Activated CD8-positive, alpha-beta T cell treated with anti-CD3 and anti-CD28 coated beads, Interleukin-2, amount 10 ng/mL, durations not matched to agents 7 days and 5 days (primary cell): Measurements from ENCODE around the gene RDH11. TPM values are rescaled to one million over a fixed set of nuclear protein-coding genes. Genes with fewer than 3 reads are reported as not detected.

Experiments
- ATAC-seq: fragments of 150-1000 bp; cut with Tn5 transposase; one replicate; pipeline ENCODE4 v1.10.0; 2021; ENCODE audit warnings: moderate library complexity
- CTCF ChIA-PET: fragments of 350-600 bp; sonication (Branson Sonifier 250); formaldehyde crosslinking; loops from one replicate; lab custom pipeline; 2021; ENCODE audit warnings: antibody characterized with exemption; lab: Charles Lee
- POLR2A ChIA-PET: fragments of 350-600 bp; sonication (Branson Sonifier 250); formaldehyde crosslinking; loops from one replicate; lab custom pipeline; 2021; ENCODE audit warnings: antibody characterized with exemption; lab: Charles Lee
- DNase-seq: peaks from one replicate; pipeline ENCODE4 v3.0.0-alpha.2; 2020
- H3K27ac Mint-ChIP-seq: one replicate; pipeline ENCODE4 v1.8.0; 2021; ENCODE audit warnings: mild to moderate bottlenecking, mixed read lengths
- H3K27me3 Mint-ChIP-seq: one replicate; pipeline ENCODE4 v1.8.0; 2021; ENCODE audit warnings: low read depth, mixed read lengths
- H3K36me3 Mint-ChIP-seq: one replicate; pipeline ENCODE4 v1.8.0; 2021; ENCODE audit warnings: low read depth, mixed read lengths
- H3K4me1 Mint-ChIP-seq: one replicate; pipeline ENCODE4 v1.8.0; 2021; ENCODE audit warnings: low read depth, mixed read lengths
- H3K4me3 Mint-ChIP-seq: one replicate; pipeline ENCODE4 v1.8.0; 2021; ENCODE audit warnings: mild to moderate bottlenecking, mixed read lengths
- H3K9me3 Mint-ChIP-seq: one replicate; pipeline ENCODE4 v1.8.0; 2022; ENCODE audit warnings: mixed read lengths; ENCODE audit not compliant: insufficient read depth
- total RNA-seq, 2 experiments: library from RNA; stranded (reverse); gene quantifications; one replicate each; pipeline ENCODE4 v1.2.3, GENCODE V29; 2021

The RDH11 gene
- total RNA-seq, 2 experiments from 2014 or later: 48.8 to 57.1 TPM

DNA sequence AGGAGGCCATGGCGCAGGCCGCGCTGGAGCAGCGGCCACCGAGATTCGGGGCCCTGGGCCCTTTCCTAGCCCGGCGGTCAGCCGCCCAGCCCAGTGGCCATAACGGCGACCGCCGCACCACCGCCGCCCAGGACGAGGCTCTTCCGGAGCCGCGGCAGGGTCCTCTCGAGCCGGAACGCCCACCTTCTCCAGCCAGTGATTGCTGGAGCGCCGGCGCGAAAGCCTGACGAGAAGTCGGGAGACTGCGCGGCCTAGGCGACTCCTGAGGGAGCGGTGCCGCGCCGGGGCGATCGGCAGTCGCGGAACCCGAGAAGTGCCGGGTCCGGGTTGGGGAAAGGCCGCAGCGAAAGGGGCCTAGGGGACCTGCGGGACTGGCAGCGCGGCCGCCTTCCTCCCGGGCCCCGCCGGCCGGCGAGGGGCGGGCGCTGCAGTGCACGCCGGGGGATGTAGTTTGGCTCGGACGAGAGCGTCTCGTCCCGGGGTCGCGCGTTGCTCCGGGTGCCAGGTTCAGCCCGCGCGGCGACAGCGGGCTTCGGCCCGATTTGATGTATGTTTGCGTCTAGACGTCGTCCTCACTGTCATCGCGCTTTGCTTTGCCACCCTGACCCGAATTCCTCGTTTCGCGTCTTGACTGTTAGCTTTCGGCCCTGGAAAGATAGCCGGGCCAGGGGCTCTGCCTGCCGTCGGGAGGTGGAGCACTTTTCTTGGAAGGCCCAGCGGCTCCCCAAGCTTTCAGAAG, 20.9 kb downstream of the RDH11 start, which contains the start of gene VTI1B:
Gene VTI1B, minus strand, starts transcription at position 153 of the 739 bp plus-strand sequence. Its CDS starts 143 bp downstream, at position 10.
- H3K27me3 Mint-ChIP-seq: no peaks in the 10 kb centered on the region
- peaks cover 30% of the 10 kb centered on the region for H3K36me3 Mint-ChIP-seq
- peak within 1 kb of the TSS; percentile 87 for H3K27ac Mint-ChIP-seq
- no peaks in the 10 kb centered on the region for H3K9me3 Mint-ChIP-seq
- ATAC-seq (peak; percentile 94), DNase-seq (peak; percentile 76)
- ChIA-PET POLR2A (interaction anchor here (0.7 to 1.2 kb wide), 4 partner anchors 18 to 52 kb away, joined by 3 to 5 read pairs (median 4); partner anchors contain the start of gene RDH11), CTCF (interaction anchor here (0.6 to 4.1 kb wide), 15 partner anchors 7 to 103 kb away, joined by 3 to 28 read pairs (median 4); partner anchors contain the start of genes PIGH and RDH11)
- peak within 1 kb of the TSS; percentile 83 for H3K4me3 Mint-ChIP-seq
- H3K4me1 Mint-ChIP-seq: peaks cover 37% of the 10 kb centered on the region

DNA sequence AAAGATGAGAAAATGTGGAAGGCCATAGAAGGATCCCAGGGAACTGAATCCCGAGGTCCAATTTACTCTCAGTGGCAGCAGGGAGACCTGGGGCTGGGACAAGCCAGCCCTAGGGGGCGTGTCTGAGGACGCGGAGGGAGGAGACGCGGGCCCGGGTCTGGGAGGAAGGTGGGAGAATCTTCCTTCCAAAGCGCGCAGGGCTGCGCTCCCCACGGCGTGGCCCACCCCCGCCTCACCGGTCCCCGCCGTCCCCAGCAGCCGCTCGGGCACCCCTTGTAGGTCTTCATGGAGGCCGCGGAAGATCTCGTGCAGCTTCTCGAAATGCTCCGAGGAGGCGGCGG, 21.5 kb downstream of the RDH11 start:
- DNase-seq: peak; percentile 56
- Mint-ChIP-seq H3K27ac (peak overlapping the region; percentile 87), H3K36me3 (peaks cover 29% of the 10 kb centered on the region), H3K9me3 (no peaks in the 10 kb centered on the region), H3K4me3 (peak overlapping the region; percentile 83), H3K4me1 (peaks cover 34% of the 10 kb centered on the region), H3K27me3 (no peaks in the 10 kb centered on the region)
- CTCF ChIA-PET: interaction anchor here (0.6 to 2.9 kb wide), 11 partner anchors 8 to 103 kb away, joined by 3 to 28 read pairs (median 4); partner anchors contain the start of genes PIGH and RDH11
- POLR2A ChIA-PET: interaction anchor here (0.7 to 1.2 kb wide), 3 partner anchors 18 to 52 kb away, joined by 3 to 4 read pairs (median 3); no protein-coding TSS in a partner anchor
- peak; percentile 72 for ATAC-seq

DNA sequence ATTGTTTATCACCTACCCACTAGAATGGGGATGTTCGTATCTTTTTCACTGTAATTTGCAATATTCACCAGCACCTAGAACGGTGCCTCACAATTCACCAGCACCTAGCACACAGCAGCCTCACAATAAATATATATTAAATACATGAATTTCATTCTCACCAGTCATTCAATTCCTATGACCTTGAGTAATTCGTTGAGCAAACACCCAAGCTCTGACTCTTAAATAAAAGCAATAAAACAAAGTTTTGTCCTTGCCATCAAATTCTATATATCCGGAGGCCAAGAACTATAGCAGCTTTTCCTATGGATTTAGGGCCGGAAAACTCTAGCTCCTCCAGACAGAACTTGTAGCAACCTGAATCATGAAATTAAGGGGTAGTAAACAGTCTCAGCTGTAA, 22.1 kb downstream of the RDH11 start:
- Mint-ChIP-seq H3K4me3 (peak overlapping the region; percentile 83), H3K27ac (peak overlapping the region; percentile 87), H3K27me3 (no peaks in the 10 kb centered on the region), H3K36me3 (peaks cover 25% of the 10 kb centered on the region), H3K9me3 (no peaks in the 10 kb centered on the region), H3K4me1 (peaks cover 34% of the 10 kb centered on the region)
- ChIA-PET CTCF (interaction anchor here (1.2 to 2.9 kb wide), 9 partner anchors 9 to 73 kb away, joined by 3 to 28 read pairs (median 5); partner anchors contain the start of genes PIGH and RDH11), POLR2A (interaction anchor here (1.2 kb wide), 1 partner anchor 31 kb away, joined by 3 read pairs; no protein-coding TSS in a partner anchor)
- ATAC-seq (no peak), DNase-seq (no peak)

DNA sequence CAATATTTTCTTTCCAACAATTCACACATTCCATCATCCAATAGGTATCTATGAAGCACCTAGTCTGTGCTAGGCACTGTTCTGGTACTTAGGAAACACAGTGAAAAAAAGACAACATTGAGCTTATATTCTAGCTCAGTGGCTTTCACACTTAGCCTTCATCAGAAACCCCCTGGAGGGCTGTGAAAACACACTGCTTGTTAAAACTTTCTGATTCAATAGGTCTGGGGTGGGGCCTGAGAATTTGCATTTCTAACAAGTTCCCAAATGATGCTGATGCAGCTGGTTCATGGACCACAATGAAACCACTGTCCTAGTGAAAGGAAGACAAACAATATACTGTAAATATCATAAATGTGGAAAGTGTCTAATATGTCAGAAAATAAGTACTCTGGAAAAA, 27.0 kb downstream of the RDH11 start:
- ATAC-seq: no peak
- H3K4me3 Mint-ChIP-seq: no peak overlapping the region

DNA sequence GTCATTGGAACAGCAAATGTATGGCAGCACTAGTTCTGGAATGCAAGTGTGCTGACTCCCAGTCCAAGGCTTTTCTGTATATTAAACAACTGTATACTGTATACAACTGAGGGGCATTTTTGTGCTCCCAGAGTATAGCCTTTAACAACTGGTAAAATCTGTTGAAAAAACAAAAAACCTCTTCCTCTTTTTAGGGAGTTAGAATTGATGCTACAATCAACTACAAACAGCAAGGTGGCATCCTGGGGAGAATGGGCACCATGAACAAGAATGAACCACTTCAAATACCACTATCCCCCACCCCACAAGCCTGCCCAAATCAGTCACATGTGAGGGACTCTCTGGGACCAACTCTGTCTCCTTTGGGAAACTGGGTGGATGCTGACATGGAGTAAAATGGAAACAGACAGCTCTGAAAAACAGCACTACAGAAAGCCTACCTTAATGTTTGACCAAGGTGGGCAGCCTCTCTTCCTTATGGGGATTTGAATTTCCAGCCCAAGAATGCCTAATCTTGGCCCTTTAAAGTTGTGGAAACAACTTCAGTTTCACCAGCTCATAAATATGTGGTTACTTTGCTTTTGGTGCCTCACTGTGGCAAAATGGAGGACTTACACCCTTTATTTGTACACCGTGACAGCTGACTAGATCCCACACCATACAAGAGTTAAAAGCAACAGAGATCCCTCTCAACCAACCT, 28.7 kb downstream of the RDH11 start:
- Mint-ChIP-seq H3K27me3 (no peaks in the 10 kb centered on the region), H3K4me1 (peaks cover 33% of the 10 kb centered on the region), H3K27ac (peak overlapping the region; percentile 28), H3K9me3 (no peaks in the 10 kb centered on the region), H3K36me3 (peaks cover 4% of the 10 kb centered on the region), H3K4me3 (no peak overlapping the region)
- ATAC-seq: peak; percentile 85
- CTCF ChIA-PET: interaction anchor here (0.6 to 7.7 kb wide), 25 partner anchors 10 to 240 kb away, joined by 3 to 143 read pairs (median 5); partner anchors contain the start of genes ARG2, PIGH, RDH11 and RDH12
- POLR2A ChIA-PET: no interaction called here
- peak; percentile 55 for DNase-seq

More for the DNA sequence above, 27.0 kb downstream of the RDH11 start:
- POLR2A ChIA-PET: interaction anchor here (0.8 kb wide), 1 partner anchor 27 kb away, joined by 3 read pairs; the partner anchor contains the start of gene RDH11
- Mint-ChIP-seq H3K27ac (no peak overlapping the region), H3K36me3 (no peaks in the 10 kb centered on the region), H3K4me1 (peaks cover 39% of the 10 kb centered on the region), H3K9me3 (no peaks in the 10 kb centered on the region), H3K27me3 (no peaks in the 10 kb centered on the region)
- DNase-seq: no peak
- CTCF ChIA-PET: interaction anchor here (0.7 to 7.7 kb wide), 11 partner anchors 35 to 309 kb away, joined by 3 to 143 read pairs (median 6); partner anchors contain the start of genes ARG2, ATP6V1D, EIF2S1 and PIGH

DNA sequence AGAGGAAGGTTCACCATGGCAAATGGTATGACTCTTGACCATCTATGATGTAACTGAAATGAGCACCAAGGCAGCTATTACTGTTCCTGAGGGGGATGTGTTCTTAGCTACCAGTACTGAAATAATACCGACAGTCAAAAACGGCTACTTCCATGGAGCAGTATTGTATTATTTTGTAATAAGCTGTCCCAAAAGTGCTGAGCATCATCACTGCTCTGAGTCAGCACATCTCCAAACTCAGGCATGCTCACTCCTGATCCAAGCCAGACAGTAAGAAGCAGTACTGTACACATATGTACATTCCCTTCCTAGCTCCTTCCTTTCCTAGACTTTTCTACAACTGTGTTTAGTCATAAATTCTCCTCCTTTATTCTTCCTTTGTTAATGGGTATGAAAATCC, 29.7 kb downstream of the RDH11 start:
- ChIA-PET CTCF (interaction anchor here (0.7 to 7.7 kb wide), 13 partner anchors 10 to 306 kb away, joined by 3 to 143 read pairs (median 7); partner anchors contain the start of genes ARG2, ATP6V1D, EIF2S1 and PIGH), POLR2A (no interaction called here)
- Mint-ChIP-seq H3K4me1 (peaks cover 30% of the 10 kb centered on the region), H3K9me3 (no peaks in the 10 kb centered on the region), H3K27ac (peak overlapping the region; percentile 11), H3K27me3 (no peaks in the 10 kb centered on the region), H3K36me3 (peaks cover 4% of the 10 kb centered on the region), H3K4me3 (no peak overlapping the region)
- ATAC-seq (no peak), DNase-seq (no peak)

DNA sequence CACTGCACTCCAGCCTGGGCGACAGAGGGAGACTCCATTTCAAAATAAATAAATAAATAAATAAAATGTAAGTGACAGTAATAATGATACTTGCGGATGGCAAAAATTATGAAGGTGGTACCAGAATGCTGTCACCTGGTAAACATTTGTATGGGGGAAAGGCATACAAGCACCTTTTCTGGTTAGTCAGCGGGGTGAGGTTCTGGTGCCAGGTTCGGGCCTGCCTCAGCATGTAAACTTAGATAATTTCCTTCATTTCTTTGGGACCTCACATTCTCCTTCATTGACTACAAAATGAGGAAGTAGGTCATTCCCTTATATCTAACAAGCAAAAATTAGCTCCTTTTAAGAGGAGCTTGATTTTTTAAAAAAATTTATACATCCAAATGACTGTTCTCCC, 31.9 kb downstream of the RDH11 start:
- no peaks in the 10 kb centered on the region for H3K9me3 Mint-ChIP-seq
- H3K27ac Mint-ChIP-seq: no peak overlapping the region
- ChIA-PET CTCF (interaction anchor here (1.0 to 7.7 kb wide), 8 partner anchors 9 to 236 kb away, joined by 3 to 143 read pairs (median 4); partner anchors contain the start of gene ARG2), POLR2A (no interaction called here)
- peaks cover 7% of the 10 kb centered on the region for H3K36me3 Mint-ChIP-seq
- H3K4me1 Mint-ChIP-seq: peaks cover 29% of the 10 kb centered on the region
- no peak for ATAC-seq
- DNase-seq: no peak
- H3K27me3 Mint-ChIP-seq: no peaks in the 10 kb centered on the region
- no peak overlapping the region for H3K4me3 Mint-ChIP-seq

DNA sequence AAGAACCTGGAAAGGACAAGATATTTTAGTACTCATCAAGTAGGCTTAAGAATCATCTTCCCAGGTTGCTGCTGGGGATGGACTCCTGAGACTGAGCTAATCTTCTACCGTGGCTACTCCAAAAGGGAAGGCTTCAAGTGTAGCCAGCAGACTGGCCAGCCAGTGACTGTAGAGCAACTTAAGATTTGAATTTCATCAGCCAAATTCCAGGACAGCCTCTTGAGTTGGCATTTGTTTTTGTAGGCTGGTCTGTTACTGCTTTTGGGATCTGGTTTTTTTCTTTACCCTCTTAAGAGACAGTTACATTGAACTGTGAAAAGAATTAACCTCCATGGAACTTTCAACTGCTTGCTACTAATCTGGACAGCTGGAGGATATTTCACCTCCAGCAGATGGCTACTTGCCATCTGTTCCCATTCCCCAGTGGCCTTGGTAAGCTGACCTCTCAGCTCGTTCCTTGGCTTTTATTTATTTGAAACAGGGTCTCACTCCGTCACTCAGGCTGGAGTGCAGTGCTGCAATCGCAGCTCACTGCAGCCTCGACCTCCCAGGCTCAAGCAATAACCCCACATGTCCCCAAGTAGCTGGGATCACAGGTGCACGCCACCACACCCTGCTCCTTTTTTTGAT, 41.8 kb downstream of the RDH11 start:
- H3K36me3 Mint-ChIP-seq: peaks cover 43% of the 10 kb centered on the region
- H3K4me1 Mint-ChIP-seq: no peaks in the 10 kb centered on the region
- no peaks in the 10 kb centered on the region for H3K9me3 Mint-ChIP-seq
- no peak for DNase-seq
- ChIA-PET CTCF (interaction anchor here (0.7 to 2.0 kb wide), 8 partner anchors 10 to 226 kb away, joined by 3 to 11 read pairs (median 4); partner anchors contain the start of genes ARG2 and PIGH), POLR2A (no interaction called here)
- no peak overlapping the region for H3K27ac Mint-ChIP-seq
- H3K27me3 Mint-ChIP-seq: no peaks in the 10 kb centered on the region
- H3K4me3 Mint-ChIP-seq: no peak overlapping the region
- ATAC-seq: no peak

DNA sequence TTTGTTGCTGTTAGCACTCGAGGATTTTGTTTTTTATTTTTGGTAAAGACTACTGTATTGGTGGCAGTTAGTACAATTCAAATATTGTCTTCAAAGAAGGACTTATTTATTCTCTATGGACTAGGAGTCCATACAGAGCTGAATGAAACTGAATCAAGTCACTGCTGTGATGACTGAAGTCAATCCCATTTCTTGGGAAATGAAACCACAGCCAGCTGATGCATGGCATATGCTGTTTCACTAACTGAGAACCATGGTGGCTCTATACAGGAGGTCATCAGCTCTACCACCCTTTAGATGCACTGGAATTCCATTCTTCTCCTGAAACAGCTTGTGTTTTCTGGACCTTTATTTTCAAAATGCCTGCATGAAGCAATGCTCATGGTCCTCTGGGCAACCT, 43.4 kb downstream of the RDH11 start:
- no peaks in the 10 kb centered on the region for H3K9me3 Mint-ChIP-seq
- H3K4me3 Mint-ChIP-seq: no peak overlapping the region
- peaks cover 35% of the 10 kb centered on the region for H3K36me3 Mint-ChIP-seq
- CTCF ChIA-PET: interaction anchor here (1.2 to 2.5 kb wide), 4 partner anchors 10 to 186 kb away, joined by 3 to 9 read pairs (median 4); partner anchors contain the start of gene VTI1B
- DNase-seq (no peak), ATAC-seq (no peak)
- POLR2A ChIA-PET: interaction anchor here (0.6 kb wide), 1 partner anchor 164 kb away, joined by 3 read pairs; the partner anchor contains the start of gene ZFYVE26
- H3K4me1 Mint-ChIP-seq: no peaks in the 10 kb centered on the region
- H3K27me3 Mint-ChIP-seq: no peaks in the 10 kb centered on the region
- no peak overlapping the region for H3K27ac Mint-ChIP-seq

DNA sequence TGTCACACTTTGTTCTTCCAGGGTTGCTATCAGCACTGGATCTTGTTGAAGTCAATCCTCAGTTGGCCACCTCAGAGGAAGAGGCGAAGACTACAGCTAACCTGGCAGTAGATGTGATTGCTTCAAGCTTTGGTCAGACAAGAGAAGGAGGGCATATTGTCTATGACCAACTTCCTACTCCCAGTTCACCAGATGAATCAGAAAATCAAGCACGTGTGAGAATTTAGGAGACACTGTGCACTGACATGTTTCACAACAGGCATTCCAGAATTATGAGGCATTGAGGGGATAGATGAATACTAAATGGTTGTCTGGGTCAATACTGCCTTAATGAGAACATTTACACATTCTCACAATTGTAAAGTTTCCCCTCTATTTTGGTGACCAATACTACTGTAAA, 44.9 kb downstream of the RDH11 start:
- no peak overlapping the region for H3K4me3 Mint-ChIP-seq
- no peaks in the 10 kb centered on the region for H3K27me3 Mint-ChIP-seq
- CTCF ChIA-PET: interaction anchor here (1.3 to 2.5 kb wide), 3 partner anchors 16 to 54 kb away, joined by 4 to 9 read pairs (median 4); partner anchors contain the start of gene VTI1B
- H3K27ac Mint-ChIP-seq: no peak overlapping the region
- H3K9me3 Mint-ChIP-seq: no peaks in the 10 kb centered on the region
- no peak for ATAC-seq
- no peaks in the 10 kb centered on the region for H3K4me1 Mint-ChIP-seq
- POLR2A ChIA-PET: no interaction called here
- peaks cover 40% of the 10 kb centered on the region for H3K36me3 Mint-ChIP-seq
- DNase-seq: no peak
